ENCODE results near the gene PITX1. TPM values are rescaled to one million over a fixed set of nuclear protein-coding genes. Genes with fewer than 3 reads are reported as not detected.
"Not testable (repeated sequence)": the region's sequence is repeated elsewhere in the genome, so short reads cannot be mapped to it uniquely, and the experiment has no call there.

PITX1 gene
- 1 to 10 TPM in 1 of 4 donors, under 1 TPM in 1, not detected in 2; 0.97 to 1.2 TPM for total RNA-seq

- Histone ChIP-seq H3K36me3 (no peaks in the 10 kb centered on the region), H3K9me3 (no peaks in the 10 kb centered on the region), H3K4me1 (peaks cover 0 to 17% of the 10 kb centered on the region in 2 donors), H3K4me3 (peak within 1 kb of the TSS; percentile 10 to 37), H3K27me3 (peaks cover 30 to 71% of the 10 kb centered on the region in 2 donors), H3K27ac (no peak within 1 kb of the TSS)
- TF ChIP-seq CTCF (IDR thresholded peaks at IDR 0.05) (no peak), POLR2A (IDR thresholded peaks at IDR 0.05) (no peak)
- intact Hi-C loops (cut with DNase I; ENCODE audit: low total_unique reads): no loop called here
- DNase-seq: no peak
These were observed at the start of gene PITX1 for GRCh38 chr5:135033901-135034235. PITX1 (minus strand) TSS chr5:135034228; CDS start chr5:135033881, 347 bp downstream.

DNA sequence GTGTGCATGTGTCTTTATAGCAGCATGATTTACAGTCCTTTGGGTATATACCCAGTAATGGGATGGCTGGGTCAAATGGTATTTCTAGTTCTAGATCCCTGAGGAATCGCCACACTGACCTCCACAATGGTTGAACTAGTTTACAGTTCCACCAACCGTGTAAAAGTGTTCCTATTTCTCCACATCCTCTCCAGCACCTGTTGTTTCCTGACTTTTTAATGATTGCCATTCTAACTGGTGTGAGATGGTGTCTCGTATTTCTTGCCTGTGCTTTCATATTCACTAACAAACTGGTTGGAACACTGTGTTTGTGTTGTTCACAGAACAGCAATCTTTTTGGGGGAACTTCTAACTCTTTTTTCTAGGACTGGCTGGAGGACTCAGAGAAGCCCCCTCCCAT, 49.3 kb upstream of the PITX1 start:
- H3K9me3 ChIP-seq; H3K27me3 ChIP-seq; H3K4me3 ChIP-seq; DNase-seq; H3K27ac ChIP-seq; H3K4me1 ChIP-seq; intact Hi-C loops (cut with DNase I; ENCODE audit: low total_unique reads); H3K36me3 ChIP-seq: not testable (repeated sequence)

GRCh38 chr5:135081240-135081639, 47.2 kb upstream of the PITX1 start:
- no peaks in the 10 kb centered on the region for H3K36me3 ChIP-seq
- no peaks in the 10 kb centered on the region for H3K4me1 ChIP-seq
- no peaks in the 10 kb centered on the region for H3K27me3 ChIP-seq
- DNase-seq: no peak
- H3K27ac ChIP-seq: no peak overlapping the region
- intact Hi-C loops (cut with DNase I; ENCODE audit: low total_unique reads): no loop called here
- no peak overlapping the region for H3K4me3 ChIP-seq
- no peaks in the 10 kb centered on the region for H3K9me3 ChIP-seq
- TF ChIP-seq POLR2A (IDR thresholded peaks at IDR 0.05) (no peak), CTCF (IDR thresholded peaks at IDR 0.05) (no peak)

GRCh38 chr5:135079760-135080159, 45.7 kb upstream of the PITX1 start:
- DNase-seq: no peak

GRCh38 chr5:135079099-135079681, 45.2 kb upstream of the PITX1 start:
- H3K27me3 ChIP-seq: no peaks in the 10 kb centered on the region

More at GRCh38 chr5:135079760-135080159, 45.7 kb upstream of the PITX1 start:
- Histone ChIP-seq H3K27me3 (no peaks in the 10 kb centered on the region), H3K27ac (no peak overlapping the region), H3K9me3 (no peaks in the 10 kb centered on the region), H3K4me3 (no peak overlapping the region), H3K36me3 (no peaks in the 10 kb centered on the region), H3K4me1 (no peaks in the 10 kb centered on the region)
- intact Hi-C loops (cut with DNase I; ENCODE audit: low total_unique reads): no loop called here
- TF ChIP-seq POLR2A (IDR thresholded peaks at IDR 0.05) (no peak), CTCF (IDR thresholded peaks at IDR 0.05) (no peak)

More at GRCh38 chr5:135079099-135079681, 45.2 kb upstream of the PITX1 start:
- H3K4me1 ChIP-seq: no peaks in the 10 kb centered on the region
- H3K27ac ChIP-seq: no peak overlapping the region
- H3K9me3 ChIP-seq: no peaks in the 10 kb centered on the region
- no peaks in the 10 kb centered on the region for H3K36me3 ChIP-seq
- no peak for TF ChIP-seq POLR2A (IDR thresholded peaks at IDR 0.05)
- no peak for TF ChIP-seq CTCF (IDR thresholded peaks at IDR 0.05)
- no peak for DNase-seq
- intact Hi-C loops (cut with DNase I; ENCODE audit: low total_unique reads): no loop called here
- no peak overlapping the region for H3K4me3 ChIP-seq
